GM18511 (cell line): Measurements from ENCODE around the gene LRBA.
"Not testable (repeated sequence)": the region's sequence is repeated elsewhere in the genome, so short reads cannot be mapped to it uniquely, and the experiment has no call there.

Experiments
- ATAC-seq: cut with Tn5 transposase; IDR thresholded peaks from one replicate; pipeline ENCODE4 v1.9.1; 2021; ENCODE audit warnings: mild to moderate bottlenecking, moderate library complexity; ENCODE audit not compliant: unreplicated experiment

LRBA gene, protein sequence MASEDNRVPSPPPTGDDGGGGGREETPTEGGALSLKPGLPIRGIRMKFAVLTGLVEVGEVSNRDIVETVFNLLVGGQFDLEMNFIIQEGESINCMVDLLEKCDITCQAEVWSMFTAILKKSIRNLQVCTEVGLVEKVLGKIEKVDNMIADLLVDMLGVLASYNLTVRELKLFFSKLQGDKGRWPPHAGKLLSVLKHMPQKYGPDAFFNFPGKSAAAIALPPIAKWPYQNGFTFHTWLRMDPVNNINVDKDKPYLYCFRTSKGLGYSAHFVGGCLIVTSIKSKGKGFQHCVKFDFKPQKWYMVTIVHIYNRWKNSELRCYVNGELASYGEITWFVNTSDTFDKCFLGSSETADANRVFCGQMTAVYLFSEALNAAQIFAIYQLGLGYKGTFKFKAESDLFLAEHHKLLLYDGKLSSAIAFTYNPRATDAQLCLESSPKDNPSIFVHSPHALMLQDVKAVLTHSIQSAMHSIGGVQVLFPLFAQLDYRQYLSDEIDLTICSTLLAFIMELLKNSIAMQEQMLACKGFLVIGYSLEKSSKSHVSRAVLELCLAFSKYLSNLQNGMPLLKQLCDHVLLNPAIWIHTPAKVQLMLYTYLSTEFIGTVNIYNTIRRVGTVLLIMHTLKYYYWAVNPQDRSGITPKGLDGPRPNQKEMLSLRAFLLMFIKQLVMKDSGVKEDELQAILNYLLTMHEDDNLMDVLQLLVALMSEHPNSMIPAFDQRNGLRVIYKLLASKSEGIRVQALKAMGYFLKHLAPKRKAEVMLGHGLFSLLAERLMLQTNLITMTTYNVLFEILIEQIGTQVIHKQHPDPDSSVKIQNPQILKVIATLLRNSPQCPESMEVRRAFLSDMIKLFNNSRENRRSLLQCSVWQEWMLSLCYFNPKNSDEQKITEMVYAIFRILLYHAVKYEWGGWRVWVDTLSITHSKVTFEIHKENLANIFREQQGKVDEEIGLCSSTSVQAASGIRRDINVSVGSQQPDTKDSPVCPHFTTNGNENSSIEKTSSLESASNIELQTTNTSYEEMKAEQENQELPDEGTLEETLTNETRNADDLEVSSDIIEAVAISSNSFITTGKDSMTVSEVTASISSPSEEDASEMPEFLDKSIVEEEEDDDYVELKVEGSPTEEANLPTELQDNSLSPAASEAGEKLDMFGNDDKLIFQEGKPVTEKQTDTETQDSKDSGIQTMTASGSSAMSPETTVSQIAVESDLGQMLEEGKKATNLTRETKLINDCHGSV (N-terminal part only)

DNA sequence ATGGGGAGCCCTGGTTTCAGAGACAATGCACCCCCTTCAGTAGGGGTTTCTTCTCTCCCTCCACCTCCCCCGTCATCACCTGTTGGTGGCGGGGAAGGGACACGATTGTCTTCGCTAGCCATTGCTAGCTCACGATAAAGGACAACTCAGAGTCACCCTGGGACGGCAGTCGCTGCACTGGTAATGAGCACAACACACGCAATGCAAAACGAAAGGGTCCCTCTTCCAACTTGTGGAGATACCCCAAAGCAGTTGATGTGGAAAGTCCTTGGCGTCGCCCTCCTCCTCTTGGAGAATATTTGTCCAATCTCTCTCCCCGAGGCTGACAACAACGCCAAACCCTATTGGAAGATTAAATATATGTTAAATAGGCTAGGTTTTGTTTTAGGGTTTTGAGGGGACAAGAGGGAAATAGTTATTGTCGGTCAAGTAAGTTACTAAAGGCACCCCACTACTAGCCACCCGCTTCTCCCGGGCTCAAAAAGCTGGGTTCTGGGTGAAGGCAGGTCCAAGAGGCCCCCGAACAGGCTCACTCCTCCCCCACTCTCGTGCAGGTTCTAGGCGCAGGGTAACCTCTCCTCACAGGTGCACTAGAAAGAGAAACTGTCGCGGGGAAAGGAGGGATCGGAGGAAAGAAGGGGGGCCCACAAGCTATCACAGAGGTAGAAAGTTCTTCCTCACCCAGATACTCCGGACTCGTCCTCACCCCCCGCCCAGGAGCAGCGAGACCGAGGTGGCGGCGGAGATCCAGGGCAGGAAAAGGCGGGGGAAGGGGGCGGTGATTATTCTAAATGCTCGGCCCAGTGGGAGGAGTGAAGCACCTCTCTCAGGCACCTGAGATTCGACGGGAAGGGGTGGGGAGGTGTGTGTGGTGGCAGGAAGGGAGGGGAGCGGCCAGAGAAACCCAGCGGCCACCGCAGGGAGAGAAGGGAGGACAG, at the start of gene LRBA:
TSS of gene LRBA (minus strand) at position 764 of the 938 bp plus-strand sequence. CDS start at position 122, 642 bp downstream.
- peak; percentile 75 for ATAC-seq

GRCh38 chr4:151063143-151063542, 48.1 kb upstream of the LRBA start:
- ATAC-seq = not testable (repeated sequence)

- no peak for ATAC-seq
These were observed 40.5 kb upstream of the LRBA start for GRCh38 chr4:151055539-151055938.

GRCh38 chr4:151052785-151053184, 37.7 kb upstream of the LRBA start:
- peak; percentile 9 for ATAC-seq

DNA sequence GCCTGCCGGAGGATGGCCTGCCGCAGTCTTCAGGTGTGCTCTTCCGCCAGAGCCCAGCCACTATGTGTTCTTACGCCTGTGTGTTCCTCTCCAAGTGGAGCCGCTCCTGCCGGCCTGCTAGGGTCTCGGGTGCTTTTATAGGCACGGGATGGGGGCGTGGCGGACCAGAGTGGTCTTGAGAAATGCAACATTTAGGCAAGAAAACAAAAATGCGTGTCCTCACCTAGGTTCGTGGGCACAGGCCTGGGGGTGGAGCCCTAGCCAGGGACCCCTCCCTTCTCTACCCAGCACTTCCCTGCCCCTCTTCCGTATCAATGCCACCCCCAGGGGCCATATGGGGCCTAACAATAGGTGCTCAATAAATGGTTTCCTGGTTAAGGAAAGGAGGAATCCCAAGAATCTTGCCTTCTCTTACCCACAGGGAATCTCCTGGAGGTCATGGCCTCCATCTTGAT, 34.4 kb upstream of the LRBA start:
- ATAC-seq = no peak

GRCh38 chr4:151048913-151049312, 33.8 kb upstream of the LRBA start:
- no peak for ATAC-seq

DNA sequence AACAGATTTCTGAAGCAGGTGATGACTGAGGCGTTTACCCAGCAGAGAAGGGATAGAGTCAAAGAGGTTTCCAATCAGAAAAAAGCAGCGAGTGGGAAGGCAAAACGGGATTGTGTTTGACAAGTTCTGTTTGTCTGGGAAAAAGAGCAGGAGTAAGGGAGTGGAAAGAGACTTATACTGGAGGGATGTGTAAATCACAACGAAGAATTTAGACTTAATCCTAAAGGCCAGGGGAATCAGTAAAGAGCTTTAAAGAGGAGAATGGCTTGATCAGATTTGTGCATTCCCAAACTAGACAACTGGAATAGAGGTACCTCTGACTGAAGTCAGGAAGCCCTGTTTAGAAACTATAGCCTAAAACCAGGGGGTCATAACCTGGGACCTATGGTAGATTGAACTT, 31.5 kb upstream of the LRBA start:
- ATAC-seq = no peak

- no peak for ATAC-seq
These were observed 30.8 kb upstream of the LRBA start for GRCh38 chr4:151045907-151046306.

- ATAC-seq = no peak
These were observed 28.9 kb upstream of the LRBA start for GRCh38 chr4:151043803-151044515.

GRCh38 chr4:151039733-151040132, 24.6 kb upstream of the LRBA start:
- no peak for ATAC-seq

- ATAC-seq = no peak
These were observed 23.5 kb upstream of the LRBA start for GRCh38 chr4:151038452-151039157.

GRCh38 chr4:151035911-151036310, 20.8 kb upstream of the LRBA start:
- ATAC-seq = no peak

DNA sequence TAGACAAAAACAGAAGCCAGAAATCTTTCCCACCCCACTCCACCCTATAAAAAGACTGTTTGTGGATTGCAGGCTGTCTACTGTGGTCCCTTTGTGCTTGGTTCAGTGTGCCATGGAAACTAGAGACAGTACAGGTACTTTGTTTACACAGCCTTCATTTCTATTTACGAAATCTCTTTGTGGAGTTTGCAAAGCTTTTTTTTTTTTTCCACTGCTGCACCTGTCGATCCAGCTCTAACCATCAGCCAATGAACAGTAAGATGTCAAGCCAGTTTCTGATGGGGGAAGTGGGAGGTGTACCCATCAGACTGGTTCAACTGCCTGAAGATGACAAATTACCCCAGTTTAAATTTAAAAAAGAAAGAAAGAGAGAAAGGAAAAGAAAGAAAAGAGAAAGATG, 20.2 kb upstream of the LRBA start:
- ATAC-seq = no peak

- no peak for ATAC-seq
These were observed 19.7 kb upstream of the LRBA start for GRCh38 chr4:151034829-151035228.

DNA sequence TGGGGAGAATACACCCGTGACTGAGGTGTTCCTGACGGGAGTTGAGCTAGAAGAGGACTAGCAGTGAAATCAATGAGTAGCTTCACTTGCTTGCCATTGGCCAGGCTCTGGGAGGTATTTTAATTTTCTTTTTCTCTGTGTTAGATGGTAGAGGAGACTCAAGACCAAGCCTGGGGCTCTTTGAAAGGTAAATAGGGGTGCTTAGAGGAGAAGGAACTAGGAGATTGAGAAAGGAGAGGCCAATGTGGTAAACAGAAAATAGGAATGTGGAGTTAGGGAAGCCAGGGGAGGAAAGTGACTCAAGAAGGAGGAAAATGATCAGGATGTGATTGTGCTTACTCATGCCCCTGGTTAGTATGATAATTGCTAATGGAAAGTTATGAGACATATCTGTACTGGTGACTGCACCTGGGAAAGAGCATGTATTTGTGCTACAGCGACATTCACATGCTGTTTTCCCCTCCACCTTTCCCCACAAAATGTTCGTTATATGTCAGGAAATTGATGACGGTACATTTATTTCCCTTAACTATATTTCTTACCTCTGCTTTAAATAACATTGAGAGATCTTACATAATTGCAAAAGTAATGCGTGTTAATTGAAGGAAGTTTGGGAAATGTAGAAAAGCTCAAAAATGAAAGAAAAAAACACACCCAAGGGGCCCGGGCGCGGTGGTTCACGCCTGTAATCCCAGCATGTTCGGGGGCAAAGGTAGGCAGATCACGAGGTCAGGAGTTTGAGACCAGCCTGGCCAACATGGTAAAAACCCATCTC, 16.9 kb upstream of the LRBA start:
- ATAC-seq = peak; percentile 56

GRCh38 chr4:151029537-151029936, 14.5 kb upstream of the LRBA start:
- no peak for ATAC-seq

GRCh38 chr4:151029006-151029405, 13.9 kb upstream of the LRBA start:
- not testable (repeated sequence) for ATAC-seq

DNA sequence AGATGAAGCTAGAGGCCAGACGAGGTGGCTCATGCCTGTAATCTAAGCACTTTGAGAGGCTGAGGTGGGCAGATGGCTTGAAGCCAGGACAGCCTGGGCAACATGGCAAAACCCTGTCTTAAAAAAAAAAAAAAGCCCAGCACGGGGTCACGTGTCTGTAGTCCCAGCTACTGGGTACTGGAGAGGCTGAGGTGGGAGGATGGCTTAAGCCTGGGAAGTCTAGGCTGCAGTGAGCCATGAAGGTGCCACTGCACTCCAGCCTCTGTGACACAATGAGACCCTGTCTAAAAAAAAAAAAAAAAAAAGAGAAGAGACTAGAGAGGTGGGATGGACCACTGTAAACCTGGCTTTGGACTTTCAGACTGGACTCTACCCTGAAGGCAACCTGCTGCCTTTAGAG, 10.7 kb upstream of the LRBA start:
- ATAC-seq = no peak
